ENCODE measurements around the gene ARRDC4.

ARRDC4 gene

GRCh38 chr15:98012354-98012753, 51.9 kb downstream of the ARRDC4 start:
- TF ChIP-seq, protein P1, sequence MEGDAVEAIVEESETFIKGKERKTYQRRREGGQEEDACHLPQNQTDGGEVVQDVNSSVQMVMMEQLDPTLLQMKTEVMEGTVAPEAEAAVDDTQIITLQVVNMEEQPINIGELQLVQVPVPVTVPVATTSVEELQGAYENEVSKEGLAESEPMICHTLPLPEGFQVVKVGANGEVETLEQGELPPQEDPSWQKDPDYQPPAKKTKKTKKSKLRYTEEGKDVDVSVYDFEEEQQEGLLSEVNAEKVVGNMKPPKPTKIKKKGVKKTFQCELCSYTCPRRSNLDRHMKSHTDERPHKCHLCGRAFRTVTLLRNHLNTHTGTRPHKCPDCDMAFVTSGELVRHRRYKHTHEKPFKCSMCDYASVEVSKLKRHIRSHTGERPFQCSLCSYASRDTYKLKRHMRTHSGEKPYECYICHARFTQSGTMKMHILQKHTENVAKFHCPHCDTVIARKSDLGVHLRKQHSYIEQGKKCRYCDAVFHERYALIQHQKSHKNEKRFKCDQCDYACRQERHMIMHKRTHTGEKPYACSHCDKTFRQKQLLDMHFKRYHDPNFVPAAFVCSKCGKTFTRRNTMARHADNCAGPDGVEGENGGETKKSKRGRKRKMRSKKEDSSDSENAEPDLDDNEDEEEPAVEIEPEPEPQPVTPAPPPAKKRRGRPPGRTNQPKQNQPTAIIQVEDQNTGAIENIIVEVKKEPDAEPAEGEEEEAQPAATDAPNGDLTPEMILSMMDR (IDR thresholded peaks at IDR 0.05; ENCODE audit: unreplicated experiment in 3 of 3): no peak
- Mint-ChIP-seq H3K27ac (no peak overlapping the region), H3K9me3 (no peaks in the 10 kb centered on the region), H3K36me3 (ENCODE audit: low read depth) (no peaks in the 10 kb centered on the region), H3K4me3 (no peak overlapping the region), H3K4me1 (no peaks in the 10 kb centered on the region), H3K27me3 (ENCODE audit: low read depth) (peaks cover 3% of the 10 kb centered on the region)

DNA sequence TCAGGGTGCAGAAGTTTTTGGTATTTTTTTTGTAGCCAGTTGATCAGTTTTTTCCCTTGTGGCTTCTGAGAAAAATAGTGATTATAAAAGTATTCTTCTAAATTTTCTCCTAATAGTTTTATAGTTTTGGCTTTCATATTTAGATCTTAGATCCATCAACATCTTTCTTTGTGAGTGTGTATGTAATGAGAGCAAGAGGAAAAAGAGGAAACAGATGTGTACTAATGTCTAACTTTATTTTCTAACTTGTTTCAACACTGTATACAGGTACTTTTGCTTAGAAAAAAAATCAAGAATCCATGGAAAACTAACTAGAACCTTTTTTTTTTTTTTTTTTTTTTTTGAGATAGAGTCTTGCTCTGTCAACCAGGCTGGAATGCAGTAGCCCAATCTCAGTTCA, 53.1 kb downstream of the ARRDC4 start:
- TF ChIP-seq, protein P1 (IDR thresholded peaks at IDR 0.05; ENCODE audit: unreplicated experiment in 3 of 3): no peak
- H3K9me3 Mint-ChIP-seq: no peaks in the 10 kb centered on the region
- no peak overlapping the region for H3K27ac Mint-ChIP-seq
- peaks cover 3% of the 10 kb centered on the region for H3K27me3 Mint-ChIP-seq (ENCODE audit: low read depth)
- no peaks in the 10 kb centered on the region for H3K36me3 Mint-ChIP-seq (ENCODE audit: low read depth)
- H3K4me3 Mint-ChIP-seq: no peak overlapping the region
- no peaks in the 10 kb centered on the region for H3K4me1 Mint-ChIP-seq

DNA sequence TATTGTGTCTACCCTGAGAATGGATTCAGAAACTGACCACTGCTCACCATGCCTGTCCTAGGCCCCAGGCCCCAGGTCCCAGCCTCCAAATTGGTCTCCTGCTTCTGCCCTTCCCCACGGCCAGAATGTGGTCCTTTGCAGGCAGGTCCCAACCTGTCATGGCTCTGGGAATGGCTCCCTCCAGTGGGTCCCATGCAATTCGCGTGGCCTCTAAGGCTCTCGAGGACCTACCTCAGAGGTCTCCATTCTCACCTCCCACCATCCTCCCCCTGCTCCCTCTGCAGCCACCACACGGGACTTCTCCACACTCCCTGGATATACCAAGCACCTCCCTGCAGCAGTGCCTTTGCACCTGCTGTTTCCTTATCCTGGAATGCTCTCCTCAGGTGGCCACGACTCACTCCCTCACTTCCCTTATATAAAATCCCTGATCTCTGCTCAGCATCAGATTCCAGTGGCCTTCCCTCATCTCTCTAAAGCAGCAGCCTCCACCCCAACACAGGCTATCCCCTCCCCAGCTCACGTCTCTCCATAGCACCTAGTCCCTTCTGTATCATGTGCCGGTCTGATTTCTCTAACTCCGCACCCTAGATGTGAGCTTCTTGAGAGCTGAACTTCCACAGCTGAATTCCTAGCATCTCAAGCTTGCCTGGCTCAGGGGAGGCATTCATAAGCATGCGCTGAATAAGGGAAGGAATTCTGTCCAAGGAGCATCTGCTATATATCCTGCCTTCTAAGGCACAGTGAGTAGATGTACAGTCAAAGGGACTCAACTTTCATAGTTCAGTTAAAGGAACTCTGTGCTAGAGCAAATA, 56.9 kb downstream of the ARRDC4 start:
- no peaks in the 10 kb centered on the region for H3K4me1 Mint-ChIP-seq
- no peak overlapping the region for H3K4me3 Mint-ChIP-seq
- no peaks in the 10 kb centered on the region for H3K36me3 Mint-ChIP-seq (ENCODE audit: low read depth)
- H3K27ac Mint-ChIP-seq: no peak overlapping the region
- no peaks in the 10 kb centered on the region for H3K27me3 Mint-ChIP-seq (ENCODE audit: low read depth)
- no peaks in the 10 kb centered on the region for H3K9me3 Mint-ChIP-seq
- TF ChIP-seq, protein P1 (IDR thresholded peaks at IDR 0.05; ENCODE audit: unreplicated experiment in 3 of 3): no peak

- no peaks in the 10 kb centered on the region for H3K36me3 Mint-ChIP-seq (ENCODE audit: low read depth)
- no peak overlapping the region for H3K27ac Mint-ChIP-seq
- H3K4me3 Mint-ChIP-seq: no peak overlapping the region
- H3K27me3 Mint-ChIP-seq (ENCODE audit: low read depth): no peaks in the 10 kb centered on the region
- no peaks in the 10 kb centered on the region for H3K4me1 Mint-ChIP-seq
- H3K9me3 Mint-ChIP-seq: peaks cover 4% of the 10 kb centered on the region
- TF ChIP-seq, protein P1 (IDR thresholded peaks at IDR 0.05; ENCODE audit: unreplicated experiment in 3 of 3): no peak
Measured at GRCh38 chr15:98018761-98019351, 58.4 kb downstream of the ARRDC4 start.

Measured in nephron (organoid).